Stimulated activated CD8-positive, alpha-beta memory T cell treated with anti-CD3 and anti-CD28 coated beads, Interleukin-15, amount 100 ng/mL, for 4 hours (primary cell): ENCODE results near the gene SYTL2.
"Not testable (repeated sequence)": the region's sequence is repeated elsewhere in the genome, so short reads cannot be mapped to it uniquely, and the experiment has no call there.

ENCODE experiments used
- DNase-seq, 2 donors: peaks; one replicate each; pipeline ENCODE4 v3.0.0-alpha.2; 2020; ENCODE audit warnings: low read depth in 2 of 2

SYTL2 gene

DNA sequence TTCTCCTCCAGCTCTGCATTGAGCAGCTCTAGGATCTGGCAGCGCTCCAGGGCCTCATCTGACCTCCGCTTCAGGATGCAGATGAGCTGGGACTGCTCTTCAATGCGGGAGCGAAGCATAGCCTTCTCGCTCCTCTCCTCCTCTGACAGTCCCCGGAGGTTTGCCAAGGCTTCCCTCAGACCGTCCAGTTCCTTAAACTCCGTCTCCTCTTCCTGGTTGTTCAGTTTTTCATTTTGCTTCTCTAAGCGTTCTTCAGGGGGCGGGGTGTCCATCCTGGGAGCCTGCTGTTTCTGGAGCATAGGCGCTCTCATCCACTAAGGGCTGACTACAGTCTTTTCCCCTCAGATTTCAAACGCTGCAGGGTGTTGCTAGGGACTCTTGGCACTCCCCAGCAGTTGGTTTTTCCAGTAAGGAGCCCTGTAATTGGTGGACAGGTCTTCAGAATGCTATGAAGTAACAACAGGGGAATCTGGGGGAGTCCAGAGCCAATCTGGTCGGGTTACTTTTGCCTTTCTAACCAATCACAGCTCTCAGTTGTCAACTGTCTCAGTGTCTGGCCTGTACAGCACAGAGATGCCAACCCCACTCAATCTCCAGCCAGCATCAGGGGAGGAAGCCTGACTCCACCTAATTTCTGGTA lies 125.0 kb downstream of the SYTL2 start, which contains the start of gene CCDC89:
Gene CCDC89, minus strand, starts transcription at position 376 of the 640 bp plus-strand sequence. Its CDS starts 65 bp downstream, at position 311.
- DNase-seq: no peak

- no peak for DNase-seq
Observed at GRCh38 chr11:85685125-85685819, 125.7 kb downstream of the SYTL2 start.

DNA sequence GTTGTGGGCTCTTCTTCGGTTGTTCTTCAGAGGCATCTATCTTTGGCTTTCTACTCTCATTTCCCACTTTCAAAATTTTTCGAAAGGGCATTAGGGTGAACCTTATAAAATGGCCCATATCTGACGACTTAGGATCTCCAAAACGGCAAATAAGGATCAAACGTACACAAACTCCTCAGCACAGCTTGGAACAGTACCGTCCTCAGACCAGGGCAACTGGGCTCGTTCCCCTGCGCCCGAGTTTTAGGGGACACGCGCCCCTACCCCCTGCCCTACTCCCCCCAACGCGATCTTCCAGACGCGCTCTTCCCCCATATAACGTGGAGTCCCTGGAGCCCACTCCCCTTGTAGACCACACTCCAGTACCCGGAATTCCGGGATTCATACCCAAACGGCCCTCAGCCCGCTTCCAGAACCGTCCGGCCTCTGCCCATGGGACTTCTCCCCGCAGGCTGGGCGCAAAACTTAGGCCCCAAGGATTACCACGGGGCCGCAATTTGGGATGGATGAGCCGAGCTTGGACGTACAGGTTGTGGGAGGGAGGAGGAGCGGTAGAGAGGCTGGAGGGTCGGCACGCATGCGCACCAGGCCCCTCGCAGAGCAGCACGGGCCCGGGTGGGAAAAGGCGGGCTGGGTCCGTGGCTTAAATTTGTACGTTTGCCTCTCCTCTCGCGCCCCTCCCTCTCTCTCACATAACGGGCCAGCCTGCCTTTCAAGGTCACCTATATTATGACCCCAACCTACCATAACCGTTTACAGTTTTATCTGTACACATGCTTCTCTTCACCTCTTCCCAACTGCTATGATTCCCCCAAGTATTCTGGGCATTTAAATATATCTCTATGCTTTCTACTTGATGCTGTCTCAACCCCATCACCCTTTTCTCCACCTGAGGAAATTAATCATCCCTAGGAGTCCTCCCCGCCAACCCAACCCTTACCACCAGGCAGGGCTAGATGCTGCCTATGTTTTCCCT lies 128.3 kb downstream of the SYTL2 start:
- peak; percentile 33 to 34 for DNase-seq

DNA sequence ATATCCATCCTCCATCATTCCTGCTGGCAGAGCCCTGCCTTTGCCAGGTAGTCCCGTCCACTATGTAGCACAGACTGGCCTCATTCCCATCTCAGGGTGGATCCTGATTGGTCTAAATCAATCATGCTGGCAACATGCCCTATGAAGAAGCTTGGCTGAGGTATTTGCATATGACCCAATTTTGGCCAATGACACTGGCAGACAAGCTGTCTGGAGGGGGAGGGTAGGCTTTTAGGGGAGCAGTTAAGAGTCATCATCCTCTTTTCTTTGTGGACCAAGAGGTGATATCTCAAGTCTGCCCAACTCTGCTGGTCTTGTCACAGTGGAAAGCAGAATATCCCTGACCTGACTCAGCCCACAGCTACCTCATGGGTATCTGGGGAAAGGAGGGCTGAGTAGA lies 130.0 kb downstream of the SYTL2 start:
- DNase-seq: no peak

- no peak for DNase-seq
Observed at GRCh38 chr11:85679576-85679975, 131.4 kb downstream of the SYTL2 start.

GRCh38 chr11:85673393-85673792 lies 137.5 kb downstream of the SYTL2 start:
- DNase-seq: no peak

- DNase-seq: no peak
Observed at GRCh38 chr11:85672105-85672902, 138.6 kb downstream of the SYTL2 start.

DNA sequence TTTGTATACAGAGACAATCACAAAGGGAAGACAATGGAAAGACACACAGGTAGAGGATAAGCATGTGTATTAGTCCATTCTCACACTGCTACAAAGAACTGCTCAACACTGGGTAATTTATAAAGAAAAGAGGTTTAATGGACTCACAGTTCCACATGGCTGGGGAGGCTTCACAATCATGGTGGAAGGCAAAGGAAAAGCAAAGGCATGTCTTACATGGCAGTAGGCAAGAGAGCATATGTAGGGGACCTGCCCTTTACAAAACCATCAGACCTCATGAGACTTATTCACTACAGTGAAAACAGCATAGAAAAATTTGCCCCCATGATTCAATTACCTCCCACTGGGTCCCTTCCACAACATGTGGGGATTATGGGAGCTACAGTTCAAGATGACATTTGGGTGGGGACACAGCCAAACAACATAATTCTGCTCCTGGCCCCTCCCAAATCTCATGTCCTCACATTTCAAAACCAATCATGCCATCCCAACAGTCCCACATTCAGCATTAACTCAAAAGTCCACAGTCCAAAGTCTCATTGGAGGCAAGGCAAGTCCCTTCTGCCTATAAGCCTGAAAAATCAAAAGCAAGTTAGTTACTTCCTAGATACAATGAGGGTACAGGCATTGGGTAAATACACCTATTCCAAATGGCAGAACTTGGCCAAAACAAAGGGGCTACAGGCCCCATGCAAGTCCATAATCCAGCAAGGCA lies 139.8 kb downstream of the SYTL2 start:
- DNase-seq: not testable (repeated sequence)

DNA sequence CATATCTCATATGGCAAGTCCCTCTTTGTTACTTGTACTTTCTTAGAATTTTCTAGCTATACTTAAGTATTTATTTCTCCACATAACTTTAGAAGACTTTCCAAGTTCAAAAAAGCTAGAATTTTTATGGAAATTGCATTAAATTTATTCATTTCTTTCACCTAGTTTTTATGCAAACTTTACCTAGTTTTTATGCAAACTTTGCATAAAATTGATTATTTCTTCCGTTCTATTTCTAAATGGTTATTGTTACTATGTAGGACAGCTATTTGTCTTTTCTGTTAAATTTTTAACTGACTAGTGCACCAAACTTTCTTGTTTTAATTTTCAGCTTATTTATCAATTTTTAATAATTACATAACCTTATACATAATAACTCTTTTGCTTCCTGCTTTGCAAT lies 142.8 kb downstream of the SYTL2 start:
- DNase-seq: no peak

GRCh38 chr11:85666687-85667086 lies 144.3 kb downstream of the SYTL2 start:
- DNase-seq: no peak

- no peak for DNase-seq
Observed at GRCh38 chr11:85665733-85666132, 145.2 kb downstream of the SYTL2 start.

DNA sequence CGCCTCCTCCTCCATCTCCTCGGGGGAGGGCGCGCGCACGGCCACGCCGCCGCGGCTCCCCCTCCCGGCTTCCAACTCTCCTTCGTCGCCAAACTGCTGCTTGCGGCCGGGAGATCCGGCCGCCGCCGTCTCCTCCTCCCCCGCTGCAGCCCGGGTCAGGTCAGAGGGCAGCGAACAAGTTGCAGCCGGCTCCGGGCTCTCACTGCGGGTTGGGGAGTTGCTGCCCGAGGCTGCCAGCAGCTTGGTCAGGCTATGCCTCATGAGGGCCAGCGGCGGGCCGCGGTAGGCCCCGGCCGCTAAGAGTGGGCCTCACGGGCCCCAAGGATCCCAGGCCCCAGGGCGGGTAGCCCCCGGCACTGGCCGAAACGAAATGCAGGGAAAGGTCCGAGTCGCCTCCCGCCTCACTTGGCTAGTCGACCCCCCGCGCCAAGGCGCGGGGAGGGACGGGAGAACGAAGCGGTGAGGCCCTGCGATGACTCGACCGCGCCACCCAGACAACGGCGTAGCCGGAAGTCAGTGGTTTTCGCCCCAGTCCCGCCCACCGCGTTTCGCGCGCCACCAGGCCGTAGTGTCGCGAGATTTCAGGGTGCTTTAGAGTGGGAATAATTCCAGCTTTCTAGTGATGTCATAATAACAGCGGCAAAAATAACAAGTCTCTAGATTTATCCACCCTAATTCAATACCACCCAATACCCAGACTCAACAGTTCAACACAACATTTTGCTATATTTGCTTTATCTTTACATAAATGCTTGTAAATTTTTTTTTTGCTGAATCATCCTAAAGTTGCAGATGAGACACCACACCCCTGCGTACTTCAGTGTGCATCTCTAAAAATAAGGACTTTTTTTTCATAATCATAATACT lies 146.1 kb downstream of the SYTL2 start, which contains the start of gene CREBZF:
Gene CREBZF, minus strand, starts transcription at position 515 of the 867 bp plus-strand sequence. Its CDS starts 254 bp downstream, at position 261.
- DNase-seq: peak; percentile 85

DNA sequence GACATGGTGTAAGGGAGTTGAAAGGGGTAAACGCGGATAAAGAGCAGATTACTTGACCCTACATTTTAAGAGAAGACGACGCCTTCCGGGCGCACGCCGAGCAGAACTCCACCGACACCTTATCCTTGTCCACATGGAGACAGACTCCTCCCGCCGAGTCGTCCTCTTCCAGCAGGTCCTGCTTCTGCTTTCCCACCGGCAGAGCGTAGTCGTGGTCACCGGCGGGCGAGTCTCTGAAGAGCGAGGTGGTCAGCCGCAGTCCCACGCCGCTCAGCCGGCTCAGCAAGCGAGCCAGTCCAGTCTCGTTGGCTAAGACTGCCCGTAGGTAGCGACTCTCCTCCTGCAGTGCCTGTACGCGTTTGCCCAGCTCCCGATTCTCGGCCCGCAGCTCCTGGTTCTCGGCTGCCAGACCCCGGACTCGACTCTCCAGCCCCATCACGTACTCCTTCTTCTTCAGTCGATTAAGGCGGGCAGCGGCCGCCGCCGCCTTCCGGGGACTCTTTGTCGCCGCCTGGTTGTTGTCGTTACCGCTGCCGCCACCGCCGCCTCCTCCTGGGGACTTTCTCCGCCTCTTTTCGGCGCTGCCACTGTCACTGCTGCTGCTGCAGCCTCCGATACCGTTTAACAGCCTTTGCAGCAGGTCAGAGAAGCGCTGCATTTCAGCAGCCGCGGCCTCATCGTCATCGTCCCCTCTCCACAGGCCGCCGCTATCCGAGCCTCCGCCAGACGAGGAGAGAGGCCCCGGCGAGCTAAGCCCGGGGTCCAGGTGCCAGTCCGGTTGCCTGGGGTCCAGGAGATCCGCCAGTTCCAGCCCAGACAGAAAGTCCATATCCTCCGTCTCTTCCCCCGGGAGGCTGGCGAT lies 147.0 kb downstream of the SYTL2 start:
- peak; percentile 76 to 83 for DNase-seq

GRCh38 chr11:85663080-85663752 lies 147.7 kb downstream of the SYTL2 start:
- no peak for DNase-seq

- DNase-seq: no peak
Observed at GRCh38 chr11:85661972-85662664, 148.8 kb downstream of the SYTL2 start.

- DNase-seq: no peak
Observed at GRCh38 chr11:85658180-85658579, 152.8 kb downstream of the SYTL2 start.

- DNase-seq: no peak
Observed at GRCh38 chr11:85656777-85657176, 154.2 kb downstream of the SYTL2 start.
